BLaER1 treated with 17β-estradiol and CSF1 and Interleukin-3, amounts not matched to agents 10 nM and 100 nM (cell line): ENCODE measurements around the gene KCNA4.

Source experiments
- H3K27ac ChIP-seq, 11 experiments: shearing (Covaris generic); formaldehyde crosslinking; 2 replicates each; pipeline ENCODE4 v1.8.1; 2022
- H3K27me3 ChIP-seq, 11 experiments: shearing (Covaris generic); formaldehyde crosslinking; 2 replicates each; pipeline ENCODE4 v1.8.1; 2022
- H3K36me3 ChIP-seq, 11 experiments: shearing (Covaris generic); formaldehyde crosslinking; 2 replicates each; pipeline ENCODE4 v1.8.1; 2022
- H3K4me1 ChIP-seq, 10 experiments: shearing (Covaris generic); formaldehyde crosslinking; 2 replicates each; pipeline ENCODE4 v1.8.1; 2022
- H3K4me2 ChIP-seq, 11 experiments: shearing (Covaris generic); formaldehyde crosslinking; 2 replicates each; pipeline ENCODE4 v1.8.1; 2022
- H3K4me3 ChIP-seq, 10 experiments: shearing (Covaris generic); formaldehyde crosslinking; 2 replicates each; pipeline ENCODE4 v1.8.1; 2022
- H3K9ac ChIP-seq, 11 experiments: shearing (Covaris generic); formaldehyde crosslinking; 2 replicates each; pipeline ENCODE4 v1.8.1; 2022
- H3K9me3 ChIP-seq, 11 experiments: shearing (Covaris generic); formaldehyde crosslinking; replicated peaks in 1 of 11; 2 replicates each; pipeline ENCODE4 v1.8.1; 2022
- H4K20me1 ChIP-seq, 11 experiments: shearing (Covaris generic); formaldehyde crosslinking; 2 replicates each; pipeline ENCODE4 v1.8.1; 2022
- Cebpa-rat ChIP-seq, 11 experiments: shearing (Covaris generic); IDR thresholded peaks; 2 replicates each; pipeline ENCODE4 v1.8.1; 2022

Gene KCNA4

DNA sequence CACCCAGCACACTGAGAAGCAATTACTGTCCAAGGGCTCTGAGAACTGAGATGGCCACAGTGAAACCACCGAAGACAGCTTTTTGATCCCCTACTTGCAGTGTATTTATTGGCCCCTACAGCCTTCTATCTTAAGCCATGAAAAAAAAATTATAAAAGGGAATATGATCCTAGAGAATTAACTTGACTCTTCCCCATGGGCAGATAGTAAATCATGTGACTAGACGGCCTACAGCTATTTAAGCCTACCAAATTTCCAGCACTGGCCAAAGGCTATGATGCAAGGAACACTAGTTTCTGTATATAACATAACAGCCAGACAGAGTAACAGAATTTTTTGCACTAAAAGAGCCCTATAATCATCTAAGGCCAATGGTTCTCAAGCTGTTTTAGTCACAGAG, 53.8 kb downstream of the KCNA4 start:
- H3K4me1 ChIP-seq, result no peaks in the 10 kb centered on the region

GRCh38 chr11:29962243-29962642, 54.6 kb downstream of the KCNA4 start:
- H3K4me3 ChIP-seq, result no peak overlapping the region
- no peak overlapping the region for H3K9ac ChIP-seq
- H4K20me1 ChIP-seq, result no peaks in the 10 kb centered on the region
- no peak overlapping the region for H3K27ac ChIP-seq
- no peaks in the 10 kb centered on the region for H3K36me3 ChIP-seq
- no peak for TF ChIP-seq Cebpa-rat (IDR thresholded peaks at IDR 0.05)
- H3K4me1 ChIP-seq, result no peaks in the 10 kb centered on the region
- H3K4me2 ChIP-seq, result no peak overlapping the region
- H3K9me3 ChIP-seq, result no peaks in the 10 kb centered on the region
- no peaks in the 10 kb centered on the region for H3K27me3 ChIP-seq

More for the DNA sequence above, 53.8 kb downstream of the KCNA4 start:
- no peaks in the 10 kb centered on the region for H3K36me3 ChIP-seq
- no peak overlapping the region for H3K4me3 ChIP-seq
- H3K9ac ChIP-seq, result no peak overlapping the region
- H3K4me2 ChIP-seq, result no peak overlapping the region
- no peaks in the 10 kb centered on the region for H3K9me3 ChIP-seq
- no peaks in the 10 kb centered on the region for H4K20me1 ChIP-seq
- H3K27me3 ChIP-seq, result no peaks in the 10 kb centered on the region
- TF ChIP-seq Cebpa-rat (IDR thresholded peaks at IDR 0.05), result no peak
- H3K27ac ChIP-seq, result no peak overlapping the region
